ENCODE data around the gene ICAM3. TPM values are rescaled to one million over a fixed set of nuclear protein-coding genes. Genes with fewer than 3 reads are reported as not detected.

ICAM3 gene
- total RNA-seq, 2 donors from 2014 or later: 2.1 to 5.9 TPM

DNA sequence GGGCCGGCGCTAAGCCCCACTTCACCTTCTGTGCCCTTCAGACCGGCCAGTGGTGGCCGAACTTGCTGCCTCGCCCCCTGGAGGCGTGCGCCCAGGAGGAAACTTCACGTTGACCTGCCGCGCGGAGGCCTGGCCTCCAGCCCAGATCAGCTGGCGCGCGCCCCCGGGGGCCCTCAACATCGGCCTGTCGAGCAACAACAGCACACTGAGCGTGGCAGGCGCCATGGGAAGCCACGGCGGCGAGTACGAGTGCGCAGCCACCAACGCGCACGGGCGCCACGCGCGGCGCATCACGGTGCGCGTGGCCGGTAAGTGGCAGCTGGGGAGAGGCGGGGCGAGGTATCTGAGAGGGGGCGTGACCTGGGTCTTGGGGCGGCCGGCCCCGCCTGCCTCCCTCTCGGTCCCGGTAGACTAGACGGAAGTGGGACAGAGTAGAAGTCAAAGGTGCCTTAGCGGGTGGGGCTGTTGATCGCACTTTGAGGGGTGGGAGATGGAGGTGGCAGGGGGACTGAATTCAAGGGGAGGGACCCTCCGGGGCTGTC, 44.0 kb downstream of the ICAM3 start:
- Histone ChIP-seq H3K36me3 (replicated peaks in 1 of 2; ENCODE audit: insufficient read depth in 1 of 2, low read depth in 2 of 2) (no peaks in the 10 kb centered on the region), H3K4me1 (peaks cover 41% of the 10 kb centered on the region), H3K27me3 (peaks cover 0 to 59% of the 10 kb centered on the region in 2 donors), H3K4me3 (no peak overlapping the region), H3K27ac (no peak overlapping the region), H3K9me3 (no peaks in the 10 kb centered on the region)
- TF ChIP-seq, protein P1, sequence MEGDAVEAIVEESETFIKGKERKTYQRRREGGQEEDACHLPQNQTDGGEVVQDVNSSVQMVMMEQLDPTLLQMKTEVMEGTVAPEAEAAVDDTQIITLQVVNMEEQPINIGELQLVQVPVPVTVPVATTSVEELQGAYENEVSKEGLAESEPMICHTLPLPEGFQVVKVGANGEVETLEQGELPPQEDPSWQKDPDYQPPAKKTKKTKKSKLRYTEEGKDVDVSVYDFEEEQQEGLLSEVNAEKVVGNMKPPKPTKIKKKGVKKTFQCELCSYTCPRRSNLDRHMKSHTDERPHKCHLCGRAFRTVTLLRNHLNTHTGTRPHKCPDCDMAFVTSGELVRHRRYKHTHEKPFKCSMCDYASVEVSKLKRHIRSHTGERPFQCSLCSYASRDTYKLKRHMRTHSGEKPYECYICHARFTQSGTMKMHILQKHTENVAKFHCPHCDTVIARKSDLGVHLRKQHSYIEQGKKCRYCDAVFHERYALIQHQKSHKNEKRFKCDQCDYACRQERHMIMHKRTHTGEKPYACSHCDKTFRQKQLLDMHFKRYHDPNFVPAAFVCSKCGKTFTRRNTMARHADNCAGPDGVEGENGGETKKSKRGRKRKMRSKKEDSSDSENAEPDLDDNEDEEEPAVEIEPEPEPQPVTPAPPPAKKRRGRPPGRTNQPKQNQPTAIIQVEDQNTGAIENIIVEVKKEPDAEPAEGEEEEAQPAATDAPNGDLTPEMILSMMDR (IDR thresholded peaks at IDR 0.05): no peak
- no peak for TF ChIP-seq POLR2A (IDR thresholded peaks at IDR 0.05)
- WGBS, 2 donors: 0 to 6% methylated on average over 6 to 48 of the region's 48 CpGs
- ATAC-seq (no peak), DNase-seq (peak in 1 of 4 donors; percentile 40)
- intact Hi-C loops (cut with DNase I): no loop called here

DNA sequence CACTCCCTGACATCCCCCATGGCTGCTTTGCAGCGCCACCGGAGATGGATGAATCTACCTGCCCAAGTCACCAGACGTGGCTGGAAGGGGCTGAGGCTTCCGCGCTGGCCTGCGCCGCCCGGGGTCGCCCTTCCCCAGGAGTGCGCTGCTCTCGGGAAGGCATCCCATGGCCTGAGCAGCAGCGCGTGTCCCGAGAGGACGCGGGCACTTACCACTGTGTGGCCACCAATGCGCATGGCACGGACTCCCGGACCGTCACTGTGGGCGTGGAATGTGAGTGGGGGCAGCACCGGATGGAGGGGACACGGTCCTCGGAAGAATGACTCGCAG, 45.1 kb downstream of the ICAM3 start:
- no peak overlapping the region for H3K4me3 ChIP-seq
- TF ChIP-seq POLR2A (IDR thresholded peaks at IDR 0.05): no peak
- TF ChIP-seq, protein P1 (IDR thresholded peaks at IDR 0.05): no peak
- no peak for ATAC-seq

GRCh38 chr19:10293637-10294367, 45.6 kb downstream of the ICAM3 start:
- intact Hi-C loops (cut with DNase I): no loop called here
- Histone ChIP-seq H3K4me3 (no peak overlapping the region), H3K36me3 (replicated peaks in 1 of 2; ENCODE audit: insufficient read depth in 1 of 2, low read depth in 2 of 2) (no peaks in the 10 kb centered on the region), H3K27me3 (peaks cover 0 to 75% of the 10 kb centered on the region in 2 donors), H3K9me3 (no peaks in the 10 kb centered on the region), H3K27ac (no peak overlapping the region), H3K4me1 (peaks cover 57% of the 10 kb centered on the region)
- WGBS, 2 donors: 16% methylated on average over 49 of the region's 49 CpGs; no CpG with 5 or more reads in 1 of the 2 donors
- no peak for TF ChIP-seq POLR2A (IDR thresholded peaks at IDR 0.05)
- TF ChIP-seq, protein P1 (IDR thresholded peaks at IDR 0.05): no peak
- ATAC-seq: no peak
- no peak for DNase-seq

More for the DNA sequence above, 45.1 kb downstream of the ICAM3 start:
- Histone ChIP-seq H3K9me3 (no peaks in the 10 kb centered on the region), H3K36me3 (replicated peaks in 1 of 2; ENCODE audit: insufficient read depth in 1 of 2, low read depth in 2 of 2) (no peaks in the 10 kb centered on the region), H3K27ac (no peak overlapping the region), H3K4me1 (peaks cover 52% of the 10 kb centered on the region), H3K27me3 (peaks cover 0 to 70% of the 10 kb centered on the region in 2 donors)
- intact Hi-C loops (cut with DNase I): no loop called here
- WGBS, 2 donors: 0 to 14% methylated on average over 10 to 24 of the region's 25 CpGs
- no peak for DNase-seq

DNA sequence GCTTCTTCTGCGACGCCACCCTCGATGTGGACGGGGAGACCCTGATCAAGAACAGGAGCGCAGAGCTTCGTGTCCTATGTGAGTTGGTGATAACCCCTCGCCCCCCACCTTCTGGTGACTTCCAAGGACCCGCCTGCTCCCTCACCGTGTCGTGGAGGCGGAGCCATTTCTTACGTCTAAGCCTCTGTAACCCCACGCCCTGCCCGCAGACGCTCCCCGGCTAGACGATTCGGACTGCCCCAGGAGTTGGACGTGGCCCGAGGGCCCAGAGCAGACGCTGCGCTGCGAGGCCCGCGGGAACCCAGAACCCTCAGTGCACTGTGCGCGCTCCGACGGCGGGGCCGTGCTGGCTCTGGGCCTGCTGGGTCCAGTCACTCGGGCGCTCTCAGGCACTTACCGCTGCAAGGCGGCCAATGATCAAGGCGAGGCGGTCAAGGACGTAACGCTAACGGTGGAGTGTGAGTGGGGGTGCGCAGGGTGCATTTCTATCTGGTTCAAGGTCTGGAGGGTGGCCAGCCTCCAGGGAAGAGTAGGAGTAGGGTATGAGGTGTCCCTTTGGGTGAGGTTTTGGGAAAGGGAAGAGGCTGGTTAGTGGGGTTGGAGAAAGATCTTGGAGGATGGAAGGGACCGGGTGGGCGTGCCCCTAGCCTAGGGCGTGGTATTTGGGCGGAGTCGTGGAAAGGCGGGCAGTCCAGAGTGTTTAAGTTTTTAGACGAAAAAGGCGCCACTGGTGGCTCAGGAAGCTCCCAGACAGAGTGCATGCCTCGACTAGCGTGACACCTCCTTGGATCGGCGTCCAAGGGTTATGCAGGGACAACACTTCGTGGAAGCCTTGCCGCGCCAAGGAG, 46.4 kb downstream of the ICAM3 start:
- no peak for ATAC-seq
- intact Hi-C loops (cut with DNase I): no loop called here
- no peak for DNase-seq
- H3K4me1 ChIP-seq: peaks cover 61% of the 10 kb centered on the region
- TF ChIP-seq, protein P1 (IDR thresholded peaks at IDR 0.05): no peak
- no peak for TF ChIP-seq POLR2A (IDR thresholded peaks at IDR 0.05)
- peaks cover 0 to 81% of the 10 kb centered on the region in 2 donors for H3K27me3 ChIP-seq
- H3K27ac ChIP-seq: no peak overlapping the region
- H3K9me3 ChIP-seq: no peaks in the 10 kb centered on the region
- 9 to 12% methylated on average over 27 to 56 of the region's 56 CpGs for WGBS, 2 donors
- no peaks in the 10 kb centered on the region for H3K36me3 ChIP-seq (replicated peaks in 1 of 2; ENCODE audit: insufficient read depth in 1 of 2, low read depth in 2 of 2)
- H3K4me3 ChIP-seq: no peak overlapping the region
